ENCODE results near the gene ITGAX.

DNA sequence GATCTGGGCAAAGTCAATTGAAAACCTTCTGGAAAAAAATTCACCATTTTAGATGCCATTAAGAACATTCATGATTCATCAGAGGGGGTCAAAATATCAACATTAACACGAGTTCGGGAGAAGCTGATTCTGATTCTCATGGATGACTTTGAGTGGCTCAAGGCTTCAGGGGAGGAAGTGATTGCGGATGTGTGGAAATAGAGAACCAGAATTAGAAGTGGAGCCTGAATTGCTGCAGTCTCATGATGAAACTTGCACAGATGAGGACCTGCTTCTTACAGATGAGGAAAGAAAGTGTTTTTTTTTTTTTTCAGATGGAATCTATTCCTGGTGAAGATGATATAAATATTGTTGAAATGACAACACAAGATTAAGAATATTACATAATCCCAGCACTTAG is 12.9 kb downstream of the ITGAX start:
- TF ChIP-seq, protein P1, sequence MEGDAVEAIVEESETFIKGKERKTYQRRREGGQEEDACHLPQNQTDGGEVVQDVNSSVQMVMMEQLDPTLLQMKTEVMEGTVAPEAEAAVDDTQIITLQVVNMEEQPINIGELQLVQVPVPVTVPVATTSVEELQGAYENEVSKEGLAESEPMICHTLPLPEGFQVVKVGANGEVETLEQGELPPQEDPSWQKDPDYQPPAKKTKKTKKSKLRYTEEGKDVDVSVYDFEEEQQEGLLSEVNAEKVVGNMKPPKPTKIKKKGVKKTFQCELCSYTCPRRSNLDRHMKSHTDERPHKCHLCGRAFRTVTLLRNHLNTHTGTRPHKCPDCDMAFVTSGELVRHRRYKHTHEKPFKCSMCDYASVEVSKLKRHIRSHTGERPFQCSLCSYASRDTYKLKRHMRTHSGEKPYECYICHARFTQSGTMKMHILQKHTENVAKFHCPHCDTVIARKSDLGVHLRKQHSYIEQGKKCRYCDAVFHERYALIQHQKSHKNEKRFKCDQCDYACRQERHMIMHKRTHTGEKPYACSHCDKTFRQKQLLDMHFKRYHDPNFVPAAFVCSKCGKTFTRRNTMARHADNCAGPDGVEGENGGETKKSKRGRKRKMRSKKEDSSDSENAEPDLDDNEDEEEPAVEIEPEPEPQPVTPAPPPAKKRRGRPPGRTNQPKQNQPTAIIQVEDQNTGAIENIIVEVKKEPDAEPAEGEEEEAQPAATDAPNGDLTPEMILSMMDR (IDR thresholded peaks at IDR 0.05), result no peak
- TF ChIP-seq POLR2A (IDR thresholded peaks at IDR 0.05), result no peak

Measured in thyroid gland (tissue), 4 donors.